C4-2B (cell line): Measurements from ENCODE around the gene DNAH9.

Experiments
- H3K27ac ChIP-seq: fragments of 450-650 bp; 2 replicates; pipeline ENCODE4 v1.5.1; 2017
- CTCF ChIP-seq: fragments of 450-650 bp; conservative IDR thresholded peaks from 2 replicates; pipeline ENCODE4 v1.5.1; 2017; ENCODE audit warnings: mild to moderate bottlenecking
- ZFX ChIP-seq: fragments of 450-650 bp; IDR thresholded peaks from 2 replicates; pipeline ENCODE4 v1.6.1; 2017

The DNAH9 gene

DNA sequence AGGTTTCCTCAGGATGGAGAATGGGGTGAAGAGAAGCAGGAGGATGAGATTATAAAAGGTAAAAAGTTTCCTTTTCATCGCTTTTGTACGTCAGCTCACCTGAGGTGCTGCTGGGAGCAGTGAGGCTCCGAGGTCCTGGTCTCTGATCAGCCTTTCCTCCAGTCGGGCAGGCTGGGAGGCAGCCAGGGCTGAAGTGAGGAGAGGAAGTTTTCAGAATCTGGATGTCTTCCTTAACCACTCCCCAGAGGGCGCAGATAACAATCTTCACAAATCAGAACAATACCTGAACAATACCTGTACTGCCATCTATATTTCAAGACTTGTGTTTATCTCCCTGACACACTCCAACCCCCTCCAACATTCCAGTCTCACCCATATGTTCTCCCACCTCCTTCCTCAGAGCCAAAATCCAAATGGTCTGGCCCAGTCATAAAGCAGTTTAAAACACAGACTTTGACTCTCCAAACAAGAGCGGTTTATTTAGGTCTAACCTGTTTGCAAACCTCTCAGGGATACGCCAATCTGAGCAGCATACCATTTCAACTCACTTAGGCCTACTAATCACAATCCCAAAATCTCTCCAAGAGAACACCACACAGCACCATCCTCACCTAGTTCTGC lies 392.2 kb downstream of the DNAH9 start:
- TF ChIP-seq ZFX (no peak), CTCF (no peak)

GRCh38 chr17:11991461-11991860 lies 393.2 kb downstream of the DNAH9 start:
- no peak for TF ChIP-seq CTCF
- no peak for TF ChIP-seq ZFX
- no peak overlapping the region; the same call in 1 of the 2 replicates for H3K27ac ChIP-seq

More for the DNA sequence above, 392.2 kb downstream of the DNAH9 start:
- peak overlapping the region; percentile 56 for H3K27ac ChIP-seq

GRCh38 chr17:11996722-11997146 lies 398.5 kb downstream of the DNAH9 start:
- TF ChIP-seq CTCF (no peak), ZFX (no peak)
- H3K27ac ChIP-seq, result peak overlapping the region; percentile 86

DNA sequence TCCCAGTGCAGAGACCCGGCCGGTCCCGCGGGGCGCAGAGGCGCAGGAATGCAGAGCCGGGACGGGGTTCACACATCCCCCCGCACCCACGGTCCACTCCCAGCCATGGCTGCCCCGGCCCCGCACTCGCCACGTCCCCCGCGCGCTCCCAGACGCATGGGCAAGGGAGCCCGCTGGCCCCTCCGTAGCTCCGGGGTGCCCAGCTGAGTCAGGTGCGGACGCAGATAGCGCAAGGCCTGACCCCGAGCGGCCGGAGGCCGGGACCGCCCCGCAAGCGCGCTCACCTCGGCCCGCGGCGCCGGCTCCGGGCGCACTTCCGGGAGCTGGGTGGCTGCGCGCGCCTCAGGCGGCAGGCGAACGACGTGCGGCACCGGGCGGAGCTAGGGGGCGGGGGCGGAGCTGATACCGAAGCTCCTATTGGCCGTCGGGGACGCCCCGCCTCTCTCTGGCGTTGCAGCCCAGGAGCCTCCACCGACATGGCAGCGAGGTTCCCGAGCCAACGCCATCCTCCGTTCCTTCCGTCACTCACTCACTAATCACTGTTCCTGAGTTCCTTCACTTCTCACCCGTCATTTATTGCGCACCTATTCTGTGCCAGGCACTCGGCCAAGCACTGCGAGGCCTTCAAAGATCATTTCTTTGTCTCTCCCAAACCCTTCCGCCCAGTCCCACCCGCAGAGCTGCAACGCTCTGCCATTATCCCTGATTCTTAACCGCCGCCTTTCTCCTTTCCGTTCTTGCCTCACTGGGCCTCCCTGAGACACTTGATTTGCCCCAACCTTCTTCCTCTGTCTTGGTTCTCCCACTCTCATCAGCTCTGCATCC lies 399.1 kb downstream of the DNAH9 start, which contains the start of gene ZNF18:
Gene ZNF18 (minus strand): TSS at position 329 of the 825 bp plus-strand sequence. CDS start 4,646 bp downstream, outside the sequence.
- TF ChIP-seq CTCF, result no peak; the same call in 1 of the 2 replicates
- TF ChIP-seq ZFX, result peak; percentile 85
- H3K27ac ChIP-seq, result peak within 1 kb of the TSS; percentile 86

DNA sequence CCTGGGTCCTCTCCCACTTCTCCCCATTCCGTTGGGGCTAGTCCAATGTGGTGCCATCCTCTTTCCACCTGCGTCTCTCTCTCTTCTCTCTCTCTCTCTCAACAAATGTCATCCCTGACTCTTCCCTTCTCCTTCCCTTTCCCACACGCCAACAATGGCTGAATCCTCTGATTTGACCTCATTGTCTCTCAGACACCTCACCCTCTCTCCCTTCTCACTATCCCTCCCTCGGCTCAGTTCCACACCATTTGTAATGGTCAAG lies 399.6 kb downstream of the DNAH9 start:
- peak overlapping the region; percentile 86 for H3K27ac ChIP-seq
- TF ChIP-seq ZFX, result no peak
- TF ChIP-seq CTCF, result no peak

- TF ChIP-seq ZFX (no peak), CTCF (no peak)
- no peak overlapping the region for H3K27ac ChIP-seq
These were observed 401.4 kb downstream of the DNAH9 start for GRCh38 chr17:11999696-12000095.

DNA sequence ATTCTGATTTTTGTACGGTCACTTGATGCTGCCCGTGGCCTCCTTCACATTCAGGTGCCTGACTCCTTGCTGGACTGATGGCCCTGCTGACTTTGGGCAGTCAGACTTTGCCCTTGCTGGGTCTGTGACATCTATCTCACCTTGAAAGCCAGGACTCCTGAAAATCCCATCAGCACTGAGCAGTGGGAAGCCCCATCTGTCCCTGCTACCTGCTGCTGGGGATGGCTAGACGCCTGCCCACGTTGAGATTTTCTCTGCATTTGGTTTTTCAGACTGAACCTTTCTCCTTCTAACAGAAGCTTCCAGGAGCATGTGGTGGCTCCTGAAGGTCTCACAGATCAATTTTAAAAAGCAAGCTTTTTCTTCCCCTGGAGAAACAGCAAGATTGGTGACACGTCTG lies 409.2 kb downstream of the DNAH9 start:
- no peak for TF ChIP-seq ZFX
- no peak for TF ChIP-seq CTCF
- no peak overlapping the region for H3K27ac ChIP-seq
